Measurements from ENCODE around the gene RSL24D1. TPM values are rescaled to one million over a fixed set of nuclear protein-coding genes. Genes with fewer than 3 reads are reported as not detected.

RSL24D1 gene
- 127 and 143 TPM in 2 replicates for total RNA-seq (2014; rRNA removed; shearing (Covaris generic))

DNA sequence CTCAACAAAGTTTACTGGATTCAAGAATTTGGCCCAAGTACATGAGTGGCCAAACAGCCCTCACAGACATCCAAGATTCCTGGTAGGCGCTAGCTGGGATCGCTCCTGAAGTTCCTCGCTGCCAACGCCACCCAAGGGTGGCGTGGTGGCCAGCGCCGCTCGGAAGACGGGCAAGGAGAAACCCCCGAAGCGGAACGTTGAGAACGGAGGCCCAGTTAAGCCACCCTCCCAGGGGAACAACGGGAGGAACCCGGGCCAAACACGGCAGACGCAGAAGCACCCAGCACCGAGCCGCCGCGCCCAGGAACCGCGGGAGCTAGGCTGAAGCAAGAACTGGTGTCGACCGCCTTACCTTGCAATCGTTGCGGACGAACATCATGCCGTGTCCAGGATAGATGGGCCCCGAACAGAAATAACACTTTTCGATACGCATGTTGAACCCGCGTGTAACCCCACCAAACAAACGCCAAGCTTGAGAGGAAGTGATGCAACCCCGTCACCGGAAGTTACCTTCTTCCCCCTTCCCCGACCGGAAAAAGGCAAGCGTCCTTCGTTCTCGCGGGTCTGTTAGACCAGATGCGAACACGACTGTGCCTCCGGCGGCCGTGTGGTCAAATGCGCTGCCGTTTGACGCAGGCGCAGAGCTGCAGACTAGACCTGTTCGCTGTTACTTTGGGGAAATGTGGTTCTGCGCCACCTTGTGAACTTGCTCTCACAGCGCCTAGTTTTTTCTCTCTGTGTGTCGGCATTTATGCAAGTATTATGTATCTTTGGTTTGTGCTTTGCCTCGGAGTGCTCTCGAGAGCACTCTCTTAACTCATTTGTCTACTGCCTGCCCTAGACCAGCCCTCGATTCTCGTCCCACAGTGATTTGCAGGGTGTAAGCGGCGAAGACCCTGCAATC lies at the start of gene RSL24D1:
RSL24D1 (minus strand) TSS at position 484 of the 904 bp plus-strand sequence; CDS start at position 433, 51 bp downstream.
- peak; percentile 98 for DNase-seq (ENCODE audit: low read depth)

DNA sequence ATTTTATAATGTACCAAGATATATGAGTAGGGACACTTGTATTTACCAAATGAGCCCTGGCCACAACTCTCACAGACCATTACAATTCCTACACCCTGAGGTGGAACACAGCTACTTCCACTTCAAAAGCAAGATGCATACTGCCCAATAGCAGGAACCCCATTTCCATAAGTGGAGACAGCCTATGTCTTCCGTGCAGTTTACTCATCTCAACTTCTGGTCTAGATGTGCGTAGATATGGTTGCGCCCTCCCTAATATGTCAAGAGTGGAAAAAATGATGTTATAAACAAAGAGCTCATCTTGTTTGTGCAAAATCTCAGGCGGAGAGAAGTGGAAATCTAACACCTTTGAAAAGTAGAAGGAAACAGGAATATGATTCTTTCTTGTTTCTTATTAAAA lies 48.3 kb upstream of the RSL24D1 start:
- no peak for DNase-seq (ENCODE audit: low read depth)

DNA sequence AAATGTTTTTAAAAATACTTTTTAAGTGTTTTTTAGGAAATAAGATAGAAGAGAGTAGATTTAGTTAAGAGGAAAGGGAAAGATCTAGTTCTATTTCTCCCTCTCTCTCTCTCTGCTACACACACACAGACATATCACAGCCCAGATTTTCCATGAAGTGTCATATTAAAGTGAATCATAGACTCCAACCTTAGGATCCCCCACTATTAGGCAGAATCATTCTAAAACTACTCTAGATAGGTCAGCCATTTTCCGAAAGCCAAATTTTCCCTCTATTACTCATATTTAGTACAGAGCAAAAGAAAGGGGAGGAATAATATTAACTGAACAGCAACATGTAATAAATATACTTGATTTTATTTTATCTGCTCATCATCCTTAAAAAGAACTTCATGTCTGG lies 45.1 kb upstream of the RSL24D1 start:
- DNase-seq (ENCODE audit: low read depth) = no peak

DNA sequence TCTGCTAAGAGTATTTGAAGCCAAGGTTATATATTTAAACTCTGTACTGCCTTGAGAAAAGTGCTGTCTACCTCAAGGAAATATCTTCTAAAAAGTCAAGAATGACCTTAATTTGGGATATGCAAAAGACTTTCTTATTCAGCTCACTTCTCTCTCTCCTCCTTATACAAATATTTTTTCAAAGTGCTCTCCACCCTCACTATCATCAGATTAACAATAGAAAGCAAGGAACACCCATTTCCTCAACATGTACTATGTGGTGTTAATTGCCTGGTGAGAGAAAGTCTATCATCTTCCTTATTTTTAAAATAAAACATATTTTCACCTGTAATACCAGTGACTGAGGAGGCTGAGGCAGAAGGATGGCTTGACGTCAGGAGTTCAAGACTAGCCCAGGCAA lies 44.4 kb upstream of the RSL24D1 start:
- no peak for DNase-seq (ENCODE audit: low read depth)

DNA sequence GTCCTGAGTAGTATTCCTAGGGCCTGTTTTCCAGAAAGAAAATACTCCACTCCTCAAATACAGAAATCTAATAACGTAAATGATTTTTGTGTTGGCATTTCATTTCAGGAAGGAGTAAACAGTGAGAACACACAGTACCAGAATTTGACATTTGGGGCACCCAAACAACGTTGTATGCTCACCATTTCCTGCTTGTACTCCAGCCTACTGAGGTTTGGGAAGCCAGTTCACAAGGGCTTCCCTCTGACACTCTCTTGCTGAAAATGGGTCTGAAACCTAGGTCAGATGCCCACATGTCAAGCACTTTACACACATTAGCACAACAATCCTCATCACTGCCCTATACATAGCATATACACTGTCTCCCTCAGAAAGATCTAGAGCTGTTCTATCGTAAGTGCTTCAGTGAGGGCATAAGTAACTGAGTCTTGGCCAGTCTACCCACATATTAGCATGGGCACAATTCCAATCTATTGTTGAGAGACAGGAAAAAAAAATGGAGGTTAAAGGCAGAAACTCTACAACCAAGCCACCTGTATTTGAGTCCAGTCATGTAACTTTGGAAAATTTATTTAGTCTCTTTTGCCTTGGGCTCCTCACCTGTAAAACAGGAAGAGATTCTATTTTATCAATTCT lies 43.5 kb upstream of the RSL24D1 start:
- DNase-seq (ENCODE audit: low read depth) = no peak

DNA sequence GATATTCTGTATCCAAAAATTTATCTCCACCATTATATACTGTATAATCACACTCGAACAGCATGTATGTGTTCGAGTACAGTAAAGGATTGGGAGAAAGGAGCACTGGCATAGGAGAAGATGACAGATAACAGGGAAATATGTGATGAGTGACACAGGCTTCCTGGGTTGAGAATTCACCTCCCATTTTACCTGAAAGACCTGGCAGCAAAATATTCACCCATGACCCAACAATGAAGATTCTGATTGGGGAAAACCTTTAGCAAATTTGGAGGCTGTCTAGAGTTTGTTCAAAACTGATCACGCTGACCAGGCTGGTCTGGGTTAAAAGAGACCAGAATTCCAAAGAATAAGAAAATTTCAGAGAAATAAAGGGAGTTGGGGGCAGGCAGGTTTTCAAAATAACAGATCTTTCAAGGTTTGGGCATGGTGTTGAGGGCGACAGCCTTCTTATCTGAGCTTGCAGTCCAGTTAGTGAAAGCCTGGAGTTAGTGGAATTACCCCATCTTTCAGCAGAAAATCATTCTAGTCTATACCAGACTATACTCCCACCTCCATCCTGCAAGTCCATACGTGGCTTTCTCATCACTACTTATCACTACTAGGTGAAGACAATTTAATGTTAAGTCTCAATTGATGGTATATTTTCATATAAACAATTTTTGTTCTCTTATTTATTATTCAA lies 42.8 kb upstream of the RSL24D1 start:
- no peak for DNase-seq (ENCODE audit: low read depth)

DNA sequence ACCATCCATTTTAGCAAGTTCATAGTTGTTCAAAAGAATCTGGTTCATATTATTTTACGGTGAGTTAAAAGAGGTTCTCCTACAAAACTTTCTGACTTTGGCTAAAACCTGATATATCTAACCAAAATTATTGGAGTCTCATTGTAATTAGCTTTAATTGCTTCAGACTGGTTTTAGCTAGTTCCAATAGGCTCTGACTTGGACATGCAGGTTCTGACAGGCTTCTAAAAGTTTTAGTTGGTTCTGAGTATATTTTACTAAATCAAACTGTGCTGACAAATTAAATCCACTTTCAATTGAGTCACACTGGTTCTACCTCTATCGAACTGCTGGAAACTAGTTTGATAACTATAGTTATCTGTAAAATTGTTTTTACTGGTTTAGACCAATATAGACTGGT lies 42.1 kb upstream of the RSL24D1 start:
- no peak for DNase-seq (ENCODE audit: low read depth)

DNA sequence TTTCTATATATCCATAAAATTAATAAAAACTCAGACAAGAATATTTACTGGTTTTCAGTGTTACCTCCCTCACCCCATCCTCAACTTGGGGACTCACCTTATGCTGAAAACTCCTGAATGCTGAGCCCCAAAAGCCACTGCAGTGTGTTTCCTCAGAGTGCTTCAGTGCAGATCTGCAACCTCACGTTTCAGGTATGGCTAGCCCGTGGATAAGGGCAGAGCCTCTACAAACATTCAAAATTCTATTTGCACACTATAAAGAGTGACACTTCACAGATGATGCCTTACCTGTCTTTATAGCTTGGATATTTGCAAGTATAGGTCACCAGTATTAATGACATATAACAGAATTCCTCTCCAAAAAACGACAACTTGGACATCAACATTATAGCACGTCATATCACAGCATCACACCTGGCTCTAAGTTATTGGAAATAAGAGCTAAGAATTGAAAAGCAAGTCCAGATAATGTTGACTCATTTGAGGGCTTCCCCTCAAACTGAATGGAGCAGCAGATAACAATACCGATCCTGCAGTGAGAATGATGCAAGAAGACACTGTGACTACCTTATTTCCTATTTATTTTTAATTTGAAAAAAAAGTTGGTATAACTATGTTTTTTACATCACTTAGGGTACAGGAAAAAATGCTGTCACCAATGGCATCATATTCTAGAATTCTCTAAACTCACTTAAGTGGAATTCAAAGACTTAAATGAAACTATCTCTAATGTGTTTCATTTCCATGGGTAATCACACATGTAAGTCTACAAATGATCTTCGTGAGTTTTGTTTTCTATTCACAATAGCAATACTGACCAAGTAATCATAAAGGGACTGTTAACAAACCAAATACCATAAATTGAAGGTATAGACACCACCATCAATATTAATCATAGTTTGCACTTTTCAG lies 40.7 kb upstream of the RSL24D1 start:
- DNase-seq (ENCODE audit: low read depth) = no peak

DNA sequence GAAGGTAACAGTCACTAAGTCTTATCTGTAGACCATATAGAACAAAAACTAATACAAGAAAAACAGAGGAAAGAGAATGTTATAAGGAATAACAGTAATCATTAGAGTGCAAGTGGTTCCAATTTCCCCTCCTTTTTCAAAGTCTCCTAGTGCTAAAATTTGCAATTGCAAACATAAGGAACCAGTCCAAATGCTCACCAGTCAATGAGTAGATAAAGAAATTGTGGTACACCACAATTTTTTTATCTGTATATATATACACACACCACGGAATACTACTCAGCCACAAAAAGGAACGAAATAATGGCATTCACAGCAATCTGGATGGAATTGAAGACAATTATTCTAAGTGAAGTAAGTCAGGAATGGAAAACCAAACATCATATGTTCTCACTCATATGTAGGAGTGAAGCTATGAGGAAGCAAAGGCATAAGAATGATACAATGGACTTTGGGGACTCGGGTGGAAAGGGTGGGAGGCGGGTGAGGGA lies 38.9 kb upstream of the RSL24D1 start:
- DNase-seq (ENCODE audit: low read depth) = no peak

DNA sequence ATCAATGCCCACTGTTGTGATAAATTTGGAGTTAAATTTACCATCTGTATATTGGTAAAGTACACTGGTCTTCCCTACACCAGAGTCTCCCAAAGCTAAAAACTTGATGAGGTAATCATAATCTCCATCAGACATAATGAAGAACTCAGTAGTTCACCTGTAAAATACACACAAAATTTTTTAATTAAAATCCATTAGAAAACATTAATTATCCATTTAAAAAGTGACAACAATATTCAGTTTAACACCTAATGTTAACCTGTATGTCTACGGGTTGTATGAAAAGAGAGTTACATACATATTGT lies 38.0 kb upstream of the RSL24D1 start:
- DNase-seq (ENCODE audit: low read depth) = no peak

DNA sequence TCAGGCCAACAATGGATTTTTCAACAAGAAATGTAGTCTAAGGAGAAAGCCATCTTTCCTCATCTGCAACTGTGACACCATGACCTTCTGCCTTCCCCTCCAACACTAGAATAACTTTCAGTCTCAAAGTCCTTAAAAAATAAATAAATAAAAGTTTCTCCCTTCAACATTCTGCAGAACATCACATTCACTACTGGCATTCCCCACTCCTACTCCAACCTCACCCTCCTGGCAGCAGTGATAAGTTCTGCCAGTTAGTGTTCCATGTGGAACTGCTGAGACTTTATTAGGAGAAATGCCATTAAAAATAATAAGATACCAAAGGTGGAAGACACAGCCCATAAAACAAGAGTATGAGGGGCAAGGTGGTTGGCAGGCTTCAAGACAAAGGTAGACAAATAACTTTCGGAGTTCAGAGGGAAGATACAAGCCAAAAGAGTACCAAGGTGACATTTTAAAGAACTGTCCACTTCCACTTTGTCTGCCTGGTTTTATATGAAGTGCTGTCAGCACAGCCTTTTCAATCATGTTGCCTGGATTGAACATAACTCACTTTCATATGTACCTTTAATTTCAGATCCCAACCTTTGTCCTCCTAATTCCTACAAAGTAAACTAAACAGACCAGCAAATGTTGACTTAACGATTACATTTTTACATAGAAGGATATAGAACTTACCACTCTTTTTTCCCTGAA lies 37.5 kb upstream of the RSL24D1 start:
- no peak for DNase-seq (ENCODE audit: low read depth)

DNA sequence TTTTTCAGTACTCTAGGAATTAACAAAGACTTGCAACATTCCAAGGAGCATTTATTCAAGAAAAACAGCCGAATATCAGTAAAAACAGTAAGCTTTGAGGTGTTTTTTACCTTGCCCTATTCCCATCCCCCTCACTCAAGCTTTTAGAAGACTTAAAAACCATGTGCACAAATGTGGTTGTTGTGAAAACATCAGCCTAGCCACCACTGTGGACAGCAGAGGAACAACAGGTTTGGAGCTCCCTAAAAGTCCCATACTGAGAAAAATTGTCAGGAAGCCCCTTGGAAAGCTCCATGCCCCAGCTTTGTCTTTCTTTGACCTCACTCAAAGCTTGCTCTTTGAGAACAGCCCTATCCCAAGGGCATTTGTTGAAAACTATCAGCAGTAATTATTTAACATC lies 34.7 kb upstream of the RSL24D1 start:
- DNase-seq (ENCODE audit: low read depth) = no peak

DNA sequence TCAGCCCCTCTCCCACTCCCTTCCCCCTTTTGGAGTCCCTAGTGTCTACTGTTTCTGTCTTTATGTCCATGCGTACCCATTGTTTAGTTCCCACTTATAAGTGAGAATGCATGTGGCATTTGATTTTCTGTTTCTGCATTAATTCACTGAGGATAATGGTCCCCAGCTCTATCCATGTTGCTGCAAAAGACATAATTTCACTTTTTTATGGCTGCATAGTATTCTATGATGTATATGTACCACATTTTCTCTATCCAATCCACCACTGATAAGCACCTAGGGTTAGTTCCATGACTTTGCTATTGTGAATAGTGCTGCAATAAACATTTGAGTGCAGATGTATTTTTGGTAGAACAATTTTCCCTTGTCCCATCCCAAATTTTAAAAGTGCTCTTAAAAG lies 34.2 kb upstream of the RSL24D1 start:
- DNase-seq (ENCODE audit: low read depth) = no peak

DNA sequence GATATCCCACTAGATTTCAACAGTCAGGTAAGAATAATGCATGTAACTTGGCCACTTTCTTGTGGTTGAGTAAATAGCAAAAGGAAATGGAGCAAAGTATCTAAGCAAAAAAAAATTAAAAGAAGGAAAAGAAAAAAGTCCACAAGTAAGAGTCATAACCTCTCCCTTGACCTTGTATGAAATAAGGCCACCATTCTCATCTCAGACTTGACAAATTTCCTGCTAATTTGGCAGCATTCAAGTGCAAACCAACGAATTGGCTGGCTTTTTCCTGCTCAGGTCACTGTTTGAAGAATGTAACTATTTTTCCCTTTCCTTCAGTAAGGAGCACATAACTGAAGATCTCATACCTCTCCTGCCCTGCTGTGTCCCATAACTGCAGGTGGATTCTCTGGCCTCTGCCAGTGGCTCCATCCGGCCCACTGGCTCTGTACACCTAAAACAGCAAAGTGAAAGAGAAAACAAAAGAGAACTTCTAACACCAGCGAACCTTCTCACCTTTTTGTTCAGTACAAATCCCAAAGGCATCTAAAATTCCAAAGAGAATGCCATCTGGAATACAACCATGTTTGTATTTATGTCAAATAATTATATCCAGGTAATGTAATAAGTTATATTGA lies 33.4 kb upstream of the RSL24D1 start:
- no peak for DNase-seq (ENCODE audit: low read depth)

DNA sequence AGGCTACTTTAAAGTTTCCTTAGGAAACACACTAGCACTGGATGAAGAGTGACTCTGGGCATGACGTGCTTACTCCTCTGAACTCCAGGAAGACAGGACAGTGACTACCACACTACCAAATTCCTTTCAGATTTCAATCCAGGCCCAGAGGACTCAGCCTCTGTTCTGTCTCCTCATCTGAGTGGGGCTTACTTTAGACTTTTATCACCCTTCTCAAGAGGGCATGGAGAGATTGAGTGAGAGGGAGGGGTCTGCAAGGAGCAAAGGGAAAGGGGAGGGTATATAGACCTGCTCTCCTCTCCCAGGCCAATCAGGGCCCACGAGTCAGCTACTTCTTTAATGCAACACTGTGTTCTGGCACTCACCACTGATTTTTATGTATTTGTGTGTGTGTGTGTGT lies 29.4 kb upstream of the RSL24D1 start:
- DNase-seq (ENCODE audit: low read depth) = no peak

DNA sequence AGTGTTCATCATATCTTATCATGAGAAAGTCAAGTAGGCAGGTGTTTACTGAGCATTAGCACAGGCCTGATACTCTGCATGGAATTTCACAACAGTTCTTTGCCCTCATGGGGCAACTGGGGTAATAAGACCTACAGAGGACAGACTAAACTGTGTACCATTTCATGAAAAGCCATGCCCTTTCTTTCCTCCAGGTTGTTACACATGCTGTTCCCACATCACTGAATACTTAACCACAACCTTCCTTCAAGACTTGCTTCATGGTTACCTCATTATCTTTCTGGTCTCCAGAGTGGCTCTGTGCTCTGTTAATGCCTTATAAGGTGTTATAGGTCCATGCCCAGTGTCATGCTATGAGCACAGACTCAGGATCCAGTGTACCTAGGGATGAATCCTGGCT lies 28.2 kb upstream of the RSL24D1 start:
- DNase-seq (ENCODE audit: low read depth) = no peak

DNA sequence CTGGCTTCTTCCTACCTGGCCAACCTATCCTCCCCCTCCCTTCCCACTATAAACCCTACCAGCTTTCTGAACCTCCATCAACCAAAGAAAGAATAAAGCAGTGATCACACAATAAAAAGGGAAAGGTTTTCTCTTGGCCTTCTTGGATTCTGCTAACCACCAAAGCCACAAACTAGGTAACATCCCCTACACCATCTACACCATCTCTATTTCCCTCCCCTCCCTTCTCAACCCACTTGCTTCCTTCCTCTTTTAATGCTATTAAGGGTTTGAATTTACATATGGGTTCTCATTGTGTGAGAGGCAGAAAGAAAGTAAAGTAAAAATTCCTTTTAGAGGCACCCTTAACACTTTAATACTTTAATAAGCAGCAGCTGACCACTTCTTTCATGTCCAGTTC lies 25.8 kb upstream of the RSL24D1 start:
- DNase-seq (ENCODE audit: low read depth) = no peak

DNA sequence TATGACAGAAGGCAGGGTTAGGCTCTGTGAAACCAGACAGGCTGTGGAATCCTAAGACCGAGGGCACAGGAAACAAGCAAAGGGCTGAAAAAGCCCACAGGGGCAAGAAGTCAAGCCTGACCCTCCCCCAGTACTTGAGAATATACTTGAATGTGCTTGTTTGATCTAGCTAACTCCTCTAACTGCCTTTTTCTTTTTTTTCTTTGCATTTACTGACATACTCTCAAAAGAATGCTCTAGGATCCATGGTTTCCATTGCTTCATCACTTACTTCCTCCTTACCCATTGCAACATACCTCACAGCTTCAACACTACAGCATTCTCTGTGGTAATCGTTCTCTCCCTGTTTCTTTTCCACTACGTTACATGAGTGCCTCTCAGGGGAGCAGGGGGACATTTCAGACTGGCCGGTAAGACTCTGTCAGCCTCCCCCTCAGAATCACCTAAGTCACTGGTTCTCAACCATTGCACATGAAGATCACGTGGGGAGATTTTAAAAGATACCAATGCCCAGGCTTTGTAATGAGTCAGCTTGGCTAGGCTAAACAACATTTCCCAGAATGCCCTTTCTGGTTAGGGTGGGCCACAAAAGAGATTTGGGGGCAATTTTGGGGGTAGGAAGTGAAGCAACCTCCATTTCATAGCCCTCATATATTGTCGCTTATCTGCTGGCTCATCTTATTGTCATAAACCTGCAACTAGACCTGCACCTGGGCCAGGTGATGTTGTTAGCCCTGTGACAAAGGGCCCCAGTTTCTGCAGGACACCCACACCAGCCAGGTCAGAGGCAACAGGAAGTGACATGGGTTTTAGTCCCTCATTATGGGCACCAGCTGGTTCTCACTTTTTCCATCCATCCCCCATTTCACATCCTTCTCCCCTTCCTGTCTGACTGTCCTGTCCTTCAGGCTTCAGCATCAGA lies 24.6 kb upstream of the RSL24D1 start:
- DNase-seq (ENCODE audit: low read depth) = peak; percentile 82

DNA sequence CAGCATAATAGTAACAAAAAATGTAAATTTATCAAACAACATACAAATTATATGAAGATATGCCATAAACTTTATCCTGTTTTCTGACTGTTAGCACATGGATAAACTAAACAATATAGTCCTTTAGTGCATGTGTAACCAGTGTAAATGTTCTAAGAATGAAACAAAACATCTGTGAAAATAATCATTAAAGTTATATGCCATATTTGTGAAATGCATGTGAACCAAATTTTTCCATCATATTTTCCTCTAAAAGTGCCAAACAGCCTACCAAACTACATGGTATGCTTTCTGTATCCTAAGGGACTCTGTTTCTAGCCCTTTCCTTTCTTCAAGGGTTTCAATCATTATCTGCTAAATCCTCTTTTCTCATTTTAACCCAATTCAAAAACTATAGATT lies 23.9 kb upstream of the RSL24D1 start:
- no peak for DNase-seq (ENCODE audit: low read depth)
